HepG2 (cell line): ENCODE data around the gene POC1B. TPM values are rescaled to one million over a fixed set of nuclear protein-coding genes. Genes with fewer than 3 reads are reported as not detected.

Experiments used
- ATAC-seq: fragments of 200-7000 bp; cut with Tn5 transposase; 3 replicates; pipeline ENCODE4 v1.9.1; 2020; ENCODE audit warnings: mild to moderate bottlenecking, moderate library complexity
- BruUV-seq: library from RNA; stranded (reverse); fragments of 400-500 nt; replicated peaks from 2 replicates; lab custom pipeline; 2021; lab: Mats Ljungman, UMichigan
- CTCF ChIA-PET: fragments of 300-600 bp; formaldehyde crosslinking; extraction: SDS; loops from one replicate; lab custom pipeline; 2021; ENCODE audit warnings: low total read pairs, inconsistent platforms, low intra/inter-chr PET ratio; lab: Yijun Ruan, JAX
- POLR2A ChIA-PET: fragments of 350-600 bp; sonication (Branson Sonifier 250); formaldehyde crosslinking; loops from one replicate; lab custom pipeline; 2020; ENCODE audit warnings: antibody characterized with exemption, inconsistent platforms; lab: Yijun Ruan, JAX
- DNase-seq: peaks from one replicate; pipeline ENCODE4 v3.0.0-alpha.2; 2015; ENCODE audit warnings: low spot score
- FAIRE-seq: peaks from 3 replicates; lab custom pipeline; 2011; peaks lifted over from hg19 to GRCh38; lab: Jason Lieb, UNC
- H2AFZ ChIP-seq: one replicate; pipeline ENCODE4 v1.6.1; 2011; ENCODE audit warnings: low read length, inconsistent platforms
- H3K27ac ChIP-seq: fragments of 300-600 bp; 3 replicates; pipeline ENCODE4 v1.8.0; 2011; ENCODE audit warnings: mixed run types, mild to moderate bottlenecking, mixed read lengths, low read length, inconsistent platforms; ENCODE audit not compliant: insufficient read depth; ENCODE audit errors: extremely low read length
- H3K27me3 ChIP-seq, 2 experiments: fragments of 200-600 bp in 1 of 2; 2 replicates in 1 of 2; 3 replicates in 1 of 2; pipeline versions ENCODE4 v1.6.0 to v1.8.0; 2011; ENCODE audit warnings: low read length in 2 of 2, mild to moderate bottlenecking in 2 of 2, moderate library complexity in 2 of 2, inconsistent platforms in 1 of 2; ENCODE audit not compliant: insufficient read depth in 2 of 2, control insufficient read depth in 1 of 2
- H3K36me3 ChIP-seq, 2 experiments: fragments of 200-600 bp in 1 of 2; replicated peaks in 1 of 2; 2 replicates in 1 of 2; 3 replicates in 1 of 2; pipeline versions ENCODE4 v1.5.1 to v1.8.0; 2011; ENCODE audit warnings: low read length in 2 of 2, inconsistent platforms in 1 of 2; ENCODE audit not compliant: insufficient read depth in 2 of 2, control insufficient read depth in 1 of 2
- H3K4me1 ChIP-seq: 2 replicates; pipeline ENCODE4 v1.5.1; 2012; ENCODE audit warnings: low read length, inconsistent platforms; ENCODE audit not compliant: insufficient read depth
- H3K4me2 ChIP-seq: 2 replicates; pipeline ENCODE4 v1.6.0; 2011; ENCODE audit warnings: low read depth, low read length, inconsistent platforms
- H3K4me3 ChIP-seq, 3 experiments: fragments of 200-600 bp in 1 of 3; sonication (generic), shearing (Covaris generic) in 1 of 3; replicated peaks in 1 of 3; 2 replicates each; pipeline ENCODE4 v1.5.1; 2011 to 2016; ENCODE audit warnings: low read length in 3 of 3, inconsistent platforms in 2 of 3, low read depth in 2 of 3, mild to moderate bottlenecking in 2 of 3, control low read depth in 1 of 3, mixed read lengths in 1 of 3; ENCODE audit not compliant: insufficient read depth in 1 of 3
- H3K79me2 ChIP-seq: one replicate; pipeline ENCODE4 v1.6.1; 2011; ENCODE audit warnings: low read length, inconsistent platforms; ENCODE audit not compliant: insufficient read depth
- H3K9ac ChIP-seq: 2 replicates; pipeline ENCODE4 v1.6.0; 2011; ENCODE audit warnings: mild to moderate bottlenecking, low read depth, low read length, inconsistent platforms; ENCODE audit not compliant: insufficient read depth
- H3K9me3 ChIP-seq: 2 replicates; pipeline ENCODE4 v1.5.1; 2012; ENCODE audit warnings: mild to moderate bottlenecking, low read length
- H4K20me1 ChIP-seq: 2 replicates; pipeline ENCODE4 v1.6.0; 2011; ENCODE audit warnings: inconsistent platforms, mild to moderate bottlenecking, low read length, moderate library complexity; ENCODE audit not compliant: insufficient read depth
- GABPB1 ChIP-seq: IDR thresholded peaks from 2 replicates; pipeline ENCODE4 v1.6.1; 2016; ENCODE audit warnings: mild to moderate bottlenecking, missing genetic modification reagents, moderate library complexity, missing compliant biosample characterization
- GLI4 ChIP-seq: sonication (generic); formaldehyde crosslinking; IDR thresholded peaks from 2 replicates; pipeline ENCODE4 v1.5.1; 2020; ENCODE audit warnings: missing genetic modification reagents, mild to moderate bottlenecking, moderate library complexity, borderline replicate concordance
- HIVEP1 ChIP-seq: sonication (generic); formaldehyde crosslinking; IDR thresholded peaks from 2 replicates; pipeline ENCODE4 v1.4.0; 2020; ENCODE audit warnings: mild to moderate bottlenecking, missing genetic modification reagents
- HOXA9 ChIP-seq: sonication (generic); formaldehyde crosslinking; IDR thresholded peaks from 2 replicates; pipeline ENCODE4 v1.8.1; 2022; ENCODE audit warnings: missing genetic modification reagents, mild to moderate bottlenecking, moderate library complexity, borderline replicate concordance
- KLF11 ChIP-seq: IDR thresholded peaks from 2 replicates; pipeline ENCODE4 v1.6.1; 2016; ENCODE audit warnings: missing compliant biosample characterization
- KLF15 ChIP-seq: sonication (generic); formaldehyde crosslinking; IDR thresholded peaks from 2 replicates; pipeline ENCODE4 v1.8.1; 2023; ENCODE audit warnings: borderline replicate concordance, mild to moderate bottlenecking, inconsistent platforms, missing genetic modification reagents, mixed read lengths
- PAF1 ChIP-seq: IDR thresholded peaks from 2 replicates; pipeline ENCODE4 v1.6.1; 2016; ENCODE audit warnings: missing genetic modification reagents, missing compliant biosample characterization
- PHF8 ChIP-seq: sonication (generic); formaldehyde crosslinking; IDR thresholded peaks from 2 replicates; pipeline ENCODE4 v1.5.0; 2020; ENCODE audit warnings: missing genetic modification reagents
- ZFYVE20 ChIP-seq: sonication (generic); formaldehyde crosslinking; IDR thresholded peaks from 2 replicates; pipeline ENCODE4 v1.8.0; 2023; ENCODE audit warnings: low read depth, mild to moderate bottlenecking, moderate library complexity, missing genetic modification reagents, borderline replicate concordance
- ZMYM4 ChIP-seq: sonication (generic); formaldehyde crosslinking; IDR thresholded peaks from 2 replicates; pipeline ENCODE4 v1.8.1; 2023; ENCODE audit warnings: mild to moderate bottlenecking, missing genetic modification reagents
- ZNF20 ChIP-seq: sonication (generic); formaldehyde crosslinking; IDR thresholded peaks from 2 replicates; pipeline ENCODE4 v1.4.0; 2020; ENCODE audit warnings: mild to moderate bottlenecking, moderate library complexity, missing genetic modification reagents
- ZNF205 ChIP-seq: IDR thresholded peaks from 2 replicates; pipeline ENCODE4 v1.6.1; 2018; ENCODE audit warnings: missing biosample characterization, missing genetic modification reagents
- ZNF382 ChIP-seq: sonication (generic); formaldehyde crosslinking; IDR thresholded peaks from 2 replicates; pipeline ENCODE4 v1.5.0; 2020; ENCODE audit warnings: missing genetic modification reagents, mild to moderate bottlenecking, borderline replicate concordance
- ZNF383 ChIP-seq: sonication (generic); formaldehyde crosslinking; IDR thresholded peaks from 2 replicates; pipeline ENCODE4 v1.4.0; 2020; ENCODE audit warnings: missing genetic modification reagents, mild to moderate bottlenecking, borderline replicate concordance
- ZNF776 ChIP-seq: sonication (generic); formaldehyde crosslinking; IDR thresholded peaks from 2 replicates; pipeline ENCODE4 v1.4.0; 2020; ENCODE audit warnings: mild to moderate bottlenecking, missing genetic modification reagents
- ZNF879 ChIP-seq: sonication (generic); formaldehyde crosslinking; IDR thresholded peaks from 2 replicates; pipeline ENCODE4 v1.8.1; 2023; ENCODE audit warnings: missing genetic modification reagents
- WGBS: methylation state at CpG from one replicate; pipeline ENCODE4 v1.1.6; 2017; ENCODE audit warnings: low lambda C conversion rate; 5-methylcytosine and 5-hydroxymethylcytosine counted together
- in situ Hi-C: cut with HindIII; loops from 2 replicates; pipeline ENCODE4 v1.10.0; 2017; ENCODE audit warnings: low pct_unique_long_range_greater_than_20kb; ENCODE audit not compliant: extremely low pct_ligation_motif_present
- intact Hi-C: fragments of 100-400 bp; cut with micrococcal nuclease; formaldehyde crosslinking; loops from one replicate; pipeline ENCODE4 v1.10.0; 2022; ENCODE audit not compliant: unreplicated experiment
- polyA plus RNA-seq, 8 experiments: library from polyadenylated mRNA; depleted of rRNA in 3 of 8; stranded (reverse) in 7 of 8; unstranded in 1 of 8; fragments of >200 nt; fragmentation: Illumina TruSeq in 4 of 8; extraction: Trizol in 4 of 8; gene quantifications; 2 replicates each; pipeline versions ENCODE4 v1.2.1 to v1.2.3, GENCODE V29; 2011 to 2016; ENCODE audit warnings: low read depth in 4 of 8, missing spikeins in 1 of 8, mixed read lengths in 1 of 8; ENCODE audit not compliant: insufficient read depth in 1 of 8
- total RNA-seq, 5 experiments: library from RNA; depleted of rRNA; stranded (reverse); fragments of >200 nt; fragmentation: Illumina TruSeq; extraction: Trizol; gene quantifications; 2 replicates each; pipeline ENCODE4 v1.2.3, GENCODE V29; 2016; ENCODE audit warnings: low read depth in 1 of 5
- TF ChIP-seq, protein P1 (sequence below): sonication (generic); formaldehyde crosslinking; IDR thresholded peaks from 2 replicates; pipeline ENCODE4 v1.4.0; 2020; ENCODE audit warnings: mild to moderate bottlenecking, missing genetic modification reagents
- TF ChIP-seq, protein P2 (sequence below): sonication (generic); formaldehyde crosslinking; IDR thresholded peaks from 2 replicates; pipeline ENCODE4 v1.4.0; 2020; ENCODE audit warnings: missing genetic modification reagents, borderline replicate concordance

POC1B gene
- total and polyA plus RNA-seq, 2 of the 13 experiments (the other 11 are each of a cell fraction or from before 2014, with no cell fraction given) = 9.3 to 11.0 TPM

DNA sequence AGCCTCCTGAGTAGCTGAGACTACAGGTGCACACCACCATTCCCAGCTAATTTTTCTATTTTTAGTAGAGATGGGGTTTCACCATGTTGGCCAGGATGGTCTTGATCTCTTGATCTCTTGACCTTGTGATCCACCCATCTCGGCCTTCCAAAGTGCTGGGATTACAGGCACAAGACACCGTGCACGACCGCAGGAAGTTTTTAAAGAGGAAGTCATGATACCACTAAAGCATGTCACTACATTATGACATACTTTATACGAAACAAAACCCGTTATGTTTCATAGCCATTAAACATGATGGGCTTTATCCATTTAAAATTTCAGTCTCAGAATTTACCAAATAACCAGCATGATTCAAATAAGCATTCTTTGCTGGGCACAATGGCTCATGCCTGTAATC is 89.8 kb downstream of the POC1B start:
- no peaks in the 10 kb centered on the region for H3K9me3 ChIP-seq
- CTCF ChIA-PET = no interaction called here
- TF ChIP-seq, protein P1, sequence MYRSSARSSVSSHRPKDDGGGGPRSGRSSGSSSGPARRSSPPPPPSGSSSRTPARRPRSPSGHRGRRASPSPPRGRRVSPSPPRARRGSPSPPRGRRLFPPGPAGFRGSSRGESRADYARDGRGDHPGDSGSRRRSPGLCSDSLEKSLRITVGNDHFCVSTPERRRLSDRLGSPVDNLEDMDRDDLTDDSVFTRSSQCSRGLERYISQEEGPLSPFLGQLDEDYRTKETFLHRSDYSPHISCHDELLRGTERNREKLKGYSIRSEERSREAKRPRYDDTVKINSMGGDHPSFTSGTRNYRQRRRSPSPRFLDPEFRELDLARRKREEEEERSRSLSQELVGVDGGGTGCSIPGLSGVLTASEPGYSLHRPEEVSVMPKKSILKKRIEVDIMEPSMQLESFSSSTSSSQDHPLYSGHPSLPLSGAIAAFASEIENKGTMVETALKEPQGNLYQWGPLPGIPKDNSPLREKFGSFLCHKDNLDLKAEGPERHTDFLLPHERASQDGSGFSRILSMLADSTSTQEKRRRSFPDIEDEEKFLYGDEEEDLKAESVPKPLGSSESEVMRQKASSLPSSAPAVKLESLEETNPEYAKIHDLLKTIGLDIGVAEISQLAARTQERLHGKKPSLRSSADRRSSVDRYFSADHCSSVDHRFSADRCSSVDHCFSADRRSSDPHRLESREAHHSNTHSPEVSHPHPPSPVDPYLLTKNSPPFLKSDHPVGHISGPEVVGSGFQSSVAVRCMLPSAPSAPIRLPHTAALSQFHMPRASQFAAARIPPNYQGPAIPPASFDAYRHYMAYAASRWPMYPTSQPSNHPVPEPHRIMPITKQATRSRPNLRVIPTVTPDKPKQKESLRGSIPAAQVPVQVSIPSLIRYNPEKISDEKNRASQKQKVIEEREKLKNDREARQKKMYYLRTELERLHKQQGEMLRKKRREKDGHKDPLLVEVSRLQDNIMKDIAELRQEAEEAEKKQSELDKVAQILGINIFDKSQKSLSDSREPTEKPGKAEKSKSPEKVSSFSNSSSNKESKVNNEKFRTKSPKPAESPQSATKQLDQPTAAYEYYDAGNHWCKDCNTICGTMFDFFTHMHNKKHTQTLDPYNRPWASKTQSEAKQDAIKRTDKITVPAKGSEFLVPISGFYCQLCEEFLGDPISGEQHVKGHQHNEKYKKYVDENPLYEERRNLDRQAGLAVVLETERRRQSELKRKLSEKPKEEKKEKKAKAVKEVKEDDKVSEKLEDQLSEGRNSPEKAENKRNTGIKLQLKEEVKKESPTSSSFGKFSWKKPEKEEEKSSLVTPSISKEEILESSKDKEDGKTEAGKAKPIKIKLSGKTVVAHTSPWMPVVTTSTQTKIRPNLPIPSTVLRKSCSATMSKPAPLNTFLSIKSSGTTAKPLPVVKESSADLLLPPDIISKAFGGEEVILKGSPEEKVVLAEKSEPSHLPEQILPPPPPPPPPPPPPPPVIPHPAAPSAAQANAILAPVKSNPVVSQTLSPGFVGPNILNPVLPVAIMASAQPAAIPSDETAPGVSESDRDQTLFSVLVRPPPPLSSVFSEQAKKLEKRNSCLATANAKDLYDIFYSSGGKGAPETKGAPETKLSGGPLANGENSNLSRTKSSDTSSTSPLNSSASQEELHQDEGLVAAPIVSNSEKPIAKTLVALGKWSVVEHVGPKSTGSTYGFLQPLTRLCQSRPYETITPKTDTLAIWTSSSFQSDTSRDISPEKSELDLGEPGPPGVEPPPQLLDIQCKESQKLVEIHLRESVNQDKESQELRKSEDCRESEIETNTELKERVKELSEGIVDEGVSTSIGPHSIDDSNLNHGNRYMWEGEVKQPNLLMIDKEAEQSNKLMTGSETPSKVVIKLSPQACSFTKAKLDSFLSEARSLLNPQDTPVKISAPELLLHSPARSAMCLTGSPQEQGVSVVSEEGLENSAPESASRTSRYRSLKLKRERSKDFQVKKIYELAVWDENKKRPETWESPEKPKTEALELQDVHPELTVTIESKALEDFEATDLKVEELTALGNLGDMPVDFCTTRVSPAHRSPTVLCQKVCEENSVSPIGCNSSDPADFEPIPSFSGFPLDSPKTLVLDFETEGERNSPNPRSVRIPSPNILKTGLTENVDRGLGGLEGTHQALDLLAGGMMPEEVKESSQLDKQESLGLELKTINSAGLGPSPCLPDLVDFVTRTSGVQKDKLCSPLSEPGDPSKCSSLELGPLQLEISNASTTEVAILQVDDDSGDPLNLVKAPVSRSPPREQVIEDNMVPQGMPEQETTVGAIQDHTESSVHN = no peak
- no peak for TF ChIP-seq ZFYVE20 (CRISPR knock-in tag)
- no peak for TF ChIP-seq ZNF20 (CRISPR knock-in tag)
- no peak for TF ChIP-seq ZMYM4 (CRISPR knock-in tag)
- no peak for TF ChIP-seq GLI4 (CRISPR knock-in tag)
- no peak for TF ChIP-seq ZNF879 (CRISPR knock-in tag)
- TF ChIP-seq HIVEP1 = no peak
- TF ChIP-seq PAF1 (CRISPR knock-in tag) = no peak
- no peak for TF ChIP-seq ZNF205 (CRISPR knock-in tag)
- TF ChIP-seq, protein P2, sequence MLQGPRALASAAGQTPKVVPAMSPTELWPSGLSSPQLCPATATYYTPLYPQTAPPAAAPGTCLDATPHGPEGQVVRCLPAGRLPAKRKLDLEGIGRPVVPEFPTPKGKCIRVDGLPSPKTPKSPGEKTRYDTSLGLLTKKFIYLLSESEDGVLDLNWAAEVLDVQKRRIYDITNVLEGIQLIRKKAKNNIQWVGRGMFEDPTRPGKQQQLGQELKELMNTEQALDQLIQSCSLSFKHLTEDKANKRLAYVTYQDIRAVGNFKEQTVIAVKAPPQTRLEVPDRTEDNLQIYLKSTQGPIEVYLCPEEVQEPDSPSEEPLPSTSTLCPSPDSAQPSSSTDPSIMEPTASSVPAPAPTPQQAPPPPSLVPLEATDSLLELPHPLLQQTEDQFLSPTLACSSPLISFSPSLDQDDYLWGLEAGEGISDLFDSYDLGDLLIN (CRISPR knock-in tag) = no peak
- no peak for TF ChIP-seq ZNF383 (CRISPR knock-in tag)
- TF ChIP-seq HOXA9 (CRISPR knock-in tag) = no peak
- TF ChIP-seq GABPB1 (CRISPR knock-in tag) = no peak
- no peak for TF ChIP-seq PHF8
- no peak for TF ChIP-seq ZNF382 (CRISPR knock-in tag)
- no peak for TF ChIP-seq KLF11 (CRISPR knock-in tag)
- no peak for TF ChIP-seq ZNF776 (CRISPR knock-in tag)
- no peak for TF ChIP-seq KLF15 (CRISPR knock-in tag)

More for the DNA sequence above, 89.8 kb downstream of the POC1B start:
- H2AFZ ChIP-seq = no peak overlapping the region
- FAIRE-seq = no peak
- ATAC-seq = no peak
- H4K20me1 ChIP-seq = no peaks in the 10 kb centered on the region
- no peaks in the 10 kb centered on the region for H3K36me3 ChIP-seq
- H3K79me2 ChIP-seq = no peaks in the 10 kb centered on the region
- H3K27ac ChIP-seq = no peak overlapping the region
- no TSS peak for BruUV-seq
- intact Hi-C loops = no loop called here
- no peak overlapping the region for H3K4me3 ChIP-seq
- DNase-seq = no peak
- in situ Hi-C loops = no loop called here
- POLR2A ChIA-PET = no interaction called here
- H3K4me2 ChIP-seq = no peak overlapping the region
- no peak overlapping the region for H3K9ac ChIP-seq
- over 99% methylated on average over 6 of the region's 6 CpGs for WGBS
- H3K4me1 ChIP-seq = peaks cover 10% of the 10 kb centered on the region; the same call in 1 of the 2 replicates
- no peaks in the 10 kb centered on the region for H3K27me3 ChIP-seq
